ENCODE results near the gene CTR9. TPM values are rescaled to one million over a fixed set of nuclear protein-coding genes. Genes with fewer than 3 reads are reported as not detected.

The CTR9 gene
- total RNA-seq, 1 donor from 2014 or later: 22.4 TPM

DNA sequence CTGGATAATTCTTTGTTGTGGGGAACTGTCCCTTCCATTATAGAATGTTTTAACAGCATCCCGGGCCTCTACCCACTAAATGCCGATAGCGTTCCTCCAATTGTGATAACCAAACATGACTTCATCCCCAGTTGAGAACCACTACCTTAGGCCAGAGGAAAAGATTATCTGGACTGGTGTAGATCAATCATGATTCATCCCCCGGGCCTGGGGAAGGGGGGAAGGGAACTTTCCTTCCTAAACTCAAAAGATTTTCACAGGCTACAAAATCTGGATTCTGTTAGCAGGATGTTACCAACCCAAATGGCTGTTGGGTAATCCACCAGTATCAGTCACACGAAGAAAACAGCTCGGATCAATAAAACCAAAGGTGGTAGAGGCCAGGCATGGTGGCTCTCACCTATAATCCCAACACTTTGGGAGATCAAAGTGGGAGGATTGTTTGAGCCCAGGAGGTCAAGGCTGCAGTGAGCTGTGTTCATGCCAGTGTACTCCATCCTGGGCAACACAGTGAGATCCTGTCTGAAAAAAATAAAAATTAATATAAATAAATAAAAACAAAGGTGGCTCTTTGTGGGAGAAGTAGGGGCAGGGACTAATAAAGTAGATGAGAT lies 10.1 kb downstream of the CTR9 start:
- H3K27me3 ChIP-seq (ENCODE audit: control insufficient read depth in 3 of 3, insufficient read depth in 3 of 3, low read length in 3 of 3): no peaks in the 10 kb centered on the region
- H3K4me3 ChIP-seq (ENCODE audit: low read length in 3 of 3): no peak overlapping the region
- H3K27ac ChIP-seq (ENCODE audit: low read depth, low read length): no peak overlapping the region
- no peak overlapping the region for H3K9ac ChIP-seq (ENCODE audit: low read depth in 1 of 3, low read length in 3 of 3)
- H3K9me3 ChIP-seq (ENCODE audit: control insufficient read depth in 3 of 3, low read length in 3 of 3): no peaks in the 10 kb centered on the region
- H3K4me1 ChIP-seq (ENCODE audit: control insufficient read depth in 3 of 3, insufficient read depth in 3 of 3, low read length in 3 of 3): no peaks in the 10 kb centered on the region
- peaks cover 68 to 80% (median 73%) of the 10 kb centered on the region in 3 donors for H3K36me3 ChIP-seq (ENCODE audit: control insufficient read depth in 3 of 3, insufficient read depth in 3 of 3, low read length in 3 of 3)

DNA sequence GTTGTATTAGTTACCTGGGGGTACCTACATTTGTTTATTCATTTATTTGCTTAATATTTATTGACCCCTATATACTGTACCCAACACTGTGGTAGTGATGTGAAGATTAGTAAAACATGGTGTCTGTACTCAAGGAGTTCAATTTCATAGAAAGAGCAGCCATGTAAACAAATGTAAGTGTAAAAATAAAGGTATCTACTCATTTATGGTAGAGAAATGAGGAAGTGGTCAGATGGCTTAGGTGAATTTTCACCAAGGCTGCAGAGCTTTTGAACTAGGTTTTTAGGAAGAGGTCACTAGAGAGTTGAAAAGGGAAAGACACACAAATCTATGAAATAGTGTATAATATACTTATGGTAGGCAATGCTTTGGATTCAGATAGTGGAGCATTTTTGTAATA lies 11.1 kb downstream of the CTR9 start:
- H3K4me1 ChIP-seq (ENCODE audit: control insufficient read depth in 3 of 3, insufficient read depth in 3 of 3, low read length in 3 of 3): no peaks in the 10 kb centered on the region
- H3K9ac ChIP-seq (ENCODE audit: low read depth in 1 of 3, low read length in 3 of 3): no peak overlapping the region
- H3K36me3 ChIP-seq (ENCODE audit: control insufficient read depth in 3 of 3, insufficient read depth in 3 of 3, low read length in 3 of 3): peaks cover 62 to 80% (median 68%) of the 10 kb centered on the region in 3 donors
- no peak overlapping the region for H3K4me3 ChIP-seq (ENCODE audit: low read length in 3 of 3)
- no peaks in the 10 kb centered on the region for H3K27me3 ChIP-seq (ENCODE audit: control insufficient read depth in 3 of 3, insufficient read depth in 3 of 3, low read length in 3 of 3)
- no peak overlapping the region for H3K27ac ChIP-seq (ENCODE audit: low read depth, low read length)
- no peaks in the 10 kb centered on the region for H3K9me3 ChIP-seq (ENCODE audit: control insufficient read depth in 3 of 3, low read length in 3 of 3)

DNA sequence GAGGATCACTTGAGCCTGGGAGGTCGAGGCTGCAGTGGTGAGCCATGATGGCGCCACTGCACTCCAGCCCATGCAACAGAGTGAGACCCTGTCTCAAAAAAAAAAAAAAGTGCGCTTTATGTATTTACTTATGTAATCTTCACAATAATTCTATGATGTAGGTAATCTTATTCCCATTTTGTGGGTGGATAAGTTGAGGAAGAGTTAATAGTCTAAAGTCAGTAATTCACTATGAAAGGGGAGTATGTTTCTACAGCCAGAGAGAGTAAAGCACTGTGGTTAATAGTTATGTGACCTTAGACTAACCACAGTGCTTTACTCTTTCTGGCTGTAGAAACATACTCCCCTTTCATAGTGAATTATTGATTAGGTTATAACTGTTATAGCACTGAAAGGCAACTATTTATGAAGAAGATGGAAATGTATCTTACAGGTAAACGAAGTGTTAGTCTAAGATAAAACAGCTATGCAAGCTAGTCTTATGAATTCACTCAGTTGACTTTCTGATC lies 11.9 kb downstream of the CTR9 start:
- no peaks in the 10 kb centered on the region for H3K9me3 ChIP-seq (ENCODE audit: control insufficient read depth in 3 of 3, low read length in 3 of 3)
- H3K36me3 ChIP-seq (ENCODE audit: control insufficient read depth in 3 of 3, insufficient read depth in 3 of 3, low read length in 3 of 3): peaks cover 60 to 72% (median 63%) of the 10 kb centered on the region in 3 donors

DNA sequence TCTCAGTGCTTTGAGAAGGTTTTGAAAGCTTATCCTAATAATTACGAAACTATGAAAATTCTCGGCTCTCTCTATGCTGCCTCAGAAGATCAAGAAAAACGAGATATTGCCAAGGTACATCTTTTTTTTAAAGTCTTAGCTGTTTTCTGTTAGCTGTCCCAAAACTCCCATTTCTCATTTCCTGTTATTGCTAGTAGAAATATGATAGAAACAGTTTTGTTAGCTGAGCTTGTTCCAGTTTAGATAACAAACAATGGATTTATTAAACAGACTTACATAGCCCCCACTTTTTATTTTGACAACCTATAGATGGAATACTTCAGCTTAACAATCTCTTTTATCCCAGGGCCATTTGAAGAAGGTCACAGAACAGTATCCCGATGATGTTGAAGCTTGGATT lies 12.7 kb downstream of the CTR9 start:
- no peaks in the 10 kb centered on the region for H3K27me3 ChIP-seq (ENCODE audit: control insufficient read depth in 3 of 3, insufficient read depth in 3 of 3, low read length in 3 of 3)
- H3K9ac ChIP-seq (ENCODE audit: low read depth in 1 of 3, low read length in 3 of 3): no peak overlapping the region
- H3K27ac ChIP-seq (ENCODE audit: low read depth, low read length): no peak overlapping the region
- no peaks in the 10 kb centered on the region for H3K4me1 ChIP-seq (ENCODE audit: control insufficient read depth in 3 of 3, insufficient read depth in 3 of 3, low read length in 3 of 3)
- H3K9me3 ChIP-seq (ENCODE audit: control insufficient read depth in 3 of 3, low read length in 3 of 3): no peaks in the 10 kb centered on the region
- peaks cover 55 to 64% (median 57%) of the 10 kb centered on the region in 3 donors for H3K36me3 ChIP-seq (ENCODE audit: control insufficient read depth in 3 of 3, insufficient read depth in 3 of 3, low read length in 3 of 3)
- H3K4me3 ChIP-seq (ENCODE audit: low read length in 3 of 3): no peak overlapping the region

More for the DNA sequence above, 11.9 kb downstream of the CTR9 start:
- Histone ChIP-seq H3K4me1 (ENCODE audit: control insufficient read depth in 3 of 3, insufficient read depth in 3 of 3, low read length in 3 of 3) (no peaks in the 10 kb centered on the region), H3K4me3 (ENCODE audit: low read length in 3 of 3) (no peak overlapping the region), H3K9ac (ENCODE audit: low read depth in 1 of 3, low read length in 3 of 3) (no peak overlapping the region), H3K27me3 (ENCODE audit: control insufficient read depth in 3 of 3, insufficient read depth in 3 of 3, low read length in 3 of 3) (no peaks in the 10 kb centered on the region), H3K27ac (ENCODE audit: low read depth, low read length) (no peak overlapping the region)

DNA sequence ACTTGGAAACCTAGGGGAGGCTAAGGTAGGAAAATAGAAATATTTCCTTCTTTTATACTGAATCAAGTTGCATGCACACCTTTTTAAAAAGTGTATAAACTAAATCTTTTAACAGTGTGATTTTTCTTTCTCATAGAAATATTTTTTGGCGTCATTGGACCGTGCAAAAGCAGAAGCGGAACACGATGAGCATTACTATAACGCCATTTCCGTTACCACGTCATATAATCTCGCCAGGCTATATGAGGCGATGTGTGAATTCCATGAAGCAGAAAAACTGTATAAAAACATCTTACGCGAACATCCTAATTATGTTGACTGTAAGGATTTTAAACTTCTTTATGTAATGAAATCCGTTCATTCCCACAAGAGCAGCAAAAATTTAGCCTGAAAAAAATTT lies 13.4 kb downstream of the CTR9 start:
- H3K36me3 ChIP-seq (ENCODE audit: control insufficient read depth in 3 of 3, insufficient read depth in 3 of 3, low read length in 3 of 3): peaks cover 53 to 62% (median 56%) of the 10 kb centered on the region in 3 donors

DNA sequence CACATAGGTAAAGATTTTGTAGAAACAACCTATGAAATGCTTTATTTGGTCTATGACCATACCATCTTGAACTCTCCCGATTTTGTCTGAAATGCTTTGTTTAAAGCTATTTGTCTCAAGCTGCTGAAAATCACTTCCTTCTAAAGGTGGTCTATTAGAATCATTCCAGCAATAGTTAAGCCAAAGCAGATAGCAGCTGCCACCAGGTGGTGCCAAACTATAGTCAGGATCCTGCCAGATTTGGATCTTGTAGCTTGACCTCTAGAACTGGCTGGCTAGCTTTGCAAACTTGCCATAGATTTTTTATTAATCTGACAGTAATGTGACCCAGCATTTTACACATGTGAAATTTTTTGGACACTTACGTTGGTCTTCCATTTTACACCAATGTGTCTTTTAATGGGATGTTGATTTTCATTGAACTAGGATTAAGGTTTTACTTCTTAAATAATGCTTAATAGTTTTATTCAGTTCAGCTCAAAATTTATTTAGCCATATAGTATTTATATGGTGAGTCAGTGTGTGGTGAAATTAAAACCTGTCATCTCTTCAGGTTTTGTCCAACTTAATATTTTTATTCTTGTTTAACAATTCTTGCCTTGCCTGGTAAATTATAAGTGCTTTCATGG lies 19.7 kb downstream of the CTR9 start:
- Histone ChIP-seq H3K9me3 (ENCODE audit: control insufficient read depth in 3 of 3, low read length in 3 of 3) (no peaks in the 10 kb centered on the region), H3K36me3 (ENCODE audit: control insufficient read depth in 3 of 3, insufficient read depth in 3 of 3, low read length in 3 of 3) (peaks cover 33 to 58% (median 50%) of the 10 kb centered on the region in 3 donors), H3K9ac (ENCODE audit: low read depth in 1 of 3, low read length in 3 of 3) (peak overlapping the region in 1 of 3 donors; percentile 1), H3K4me1 (ENCODE audit: control insufficient read depth in 3 of 3, insufficient read depth in 3 of 3, low read length in 3 of 3) (peaks cover 9 to 11% (median 11%) of the 10 kb centered on the region in 3 donors), H3K27ac (ENCODE audit: low read depth, low read length) (peak overlapping the region; percentile 61), H3K4me3 (ENCODE audit: low read length in 3 of 3) (no peak overlapping the region), H3K27me3 (ENCODE audit: control insufficient read depth in 3 of 3, insufficient read depth in 3 of 3, low read length in 3 of 3) (no peaks in the 10 kb centered on the region)

More for the DNA sequence above, 13.4 kb downstream of the CTR9 start:
- Histone ChIP-seq H3K9me3 (ENCODE audit: control insufficient read depth in 3 of 3, low read length in 3 of 3) (no peaks in the 10 kb centered on the region), H3K27ac (ENCODE audit: low read depth, low read length) (no peak overlapping the region), H3K27me3 (ENCODE audit: control insufficient read depth in 3 of 3, insufficient read depth in 3 of 3, low read length in 3 of 3) (no peaks in the 10 kb centered on the region), H3K4me1 (ENCODE audit: control insufficient read depth in 3 of 3, insufficient read depth in 3 of 3, low read length in 3 of 3) (no peaks in the 10 kb centered on the region), H3K4me3 (ENCODE audit: low read length in 3 of 3) (no peak overlapping the region), H3K9ac (ENCODE audit: low read depth in 1 of 3, low read length in 3 of 3) (no peak overlapping the region)

DNA sequence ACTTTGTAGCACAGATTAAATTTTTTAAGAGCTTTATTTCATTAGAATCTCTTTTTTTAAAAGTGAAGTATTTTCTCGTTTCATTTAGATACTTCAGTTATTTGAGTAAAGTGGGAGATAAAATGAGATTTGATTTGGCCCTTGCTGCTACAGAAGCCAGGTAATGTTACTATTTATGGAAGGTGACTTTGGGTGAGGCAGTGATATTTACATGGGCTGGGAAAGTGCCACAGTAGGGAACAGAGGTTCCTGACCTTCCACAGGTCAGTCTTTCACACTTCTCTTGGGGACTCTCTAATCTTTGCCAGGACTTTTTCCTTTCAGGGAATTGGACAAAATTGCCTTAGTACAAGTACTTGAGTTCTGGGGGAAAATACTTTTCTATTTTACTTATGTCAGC lies 20.4 kb downstream of the CTR9 start:
- H3K27me3 ChIP-seq (ENCODE audit: control insufficient read depth in 3 of 3, insufficient read depth in 3 of 3, low read length in 3 of 3): no peaks in the 10 kb centered on the region
- H3K4me1 ChIP-seq (ENCODE audit: control insufficient read depth in 3 of 3, insufficient read depth in 3 of 3, low read length in 3 of 3): peaks cover 9 to 11% (median 11%) of the 10 kb centered on the region in 3 donors
- H3K9ac ChIP-seq (ENCODE audit: low read depth in 1 of 3, low read length in 3 of 3): peak overlapping the region in 1 of 3 donors; percentile 25
- peaks cover 33 to 57% (median 51%) of the 10 kb centered on the region in 3 donors for H3K36me3 ChIP-seq (ENCODE audit: control insufficient read depth in 3 of 3, insufficient read depth in 3 of 3, low read length in 3 of 3)
- no peaks in the 10 kb centered on the region for H3K9me3 ChIP-seq (ENCODE audit: control insufficient read depth in 3 of 3, low read length in 3 of 3)
- peak overlapping the region; percentile 61 for H3K27ac ChIP-seq (ENCODE audit: low read depth, low read length)
- H3K4me3 ChIP-seq (ENCODE audit: low read length in 3 of 3): peak overlapping the region in 1 of 3 donors; percentile 17

DNA sequence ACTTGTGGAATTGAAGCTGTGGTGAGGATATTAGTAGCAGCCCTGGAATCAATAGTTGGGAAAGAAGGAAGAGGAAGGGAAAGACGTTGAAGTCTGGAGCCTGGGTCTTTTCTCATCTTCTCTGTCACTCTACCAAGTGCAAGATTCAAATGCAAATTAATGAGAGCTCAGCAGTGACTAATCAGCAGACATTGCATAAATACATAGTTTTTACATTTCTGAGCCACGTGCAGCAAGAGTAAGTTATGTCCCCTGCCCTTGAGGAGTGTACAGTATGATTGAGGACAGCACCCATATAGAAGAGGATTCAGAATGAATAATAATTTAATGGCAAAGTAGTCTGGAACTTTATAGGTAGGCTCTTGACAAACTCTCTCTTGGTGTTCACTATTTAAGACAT lies 23.8 kb downstream of the CTR9 start:
- Histone ChIP-seq H3K4me1 (ENCODE audit: control insufficient read depth in 3 of 3, insufficient read depth in 3 of 3, low read length in 3 of 3) (peaks cover 18 to 24% (median 20%) of the 10 kb centered on the region in 3 donors), H3K27ac (ENCODE audit: low read depth, low read length) (no peak overlapping the region), H3K4me3 (ENCODE audit: low read length in 3 of 3) (no peak overlapping the region), H3K36me3 (ENCODE audit: control insufficient read depth in 3 of 3, insufficient read depth in 3 of 3, low read length in 3 of 3) (peaks cover 29 to 68% (median 52%) of the 10 kb centered on the region in 3 donors), H3K9me3 (ENCODE audit: control insufficient read depth in 3 of 3, low read length in 3 of 3) (no peaks in the 10 kb centered on the region), H3K27me3 (ENCODE audit: control insufficient read depth in 3 of 3, insufficient read depth in 3 of 3, low read length in 3 of 3) (no peaks in the 10 kb centered on the region), H3K9ac (ENCODE audit: low read depth in 1 of 3, low read length in 3 of 3) (no peak overlapping the region)

DNA sequence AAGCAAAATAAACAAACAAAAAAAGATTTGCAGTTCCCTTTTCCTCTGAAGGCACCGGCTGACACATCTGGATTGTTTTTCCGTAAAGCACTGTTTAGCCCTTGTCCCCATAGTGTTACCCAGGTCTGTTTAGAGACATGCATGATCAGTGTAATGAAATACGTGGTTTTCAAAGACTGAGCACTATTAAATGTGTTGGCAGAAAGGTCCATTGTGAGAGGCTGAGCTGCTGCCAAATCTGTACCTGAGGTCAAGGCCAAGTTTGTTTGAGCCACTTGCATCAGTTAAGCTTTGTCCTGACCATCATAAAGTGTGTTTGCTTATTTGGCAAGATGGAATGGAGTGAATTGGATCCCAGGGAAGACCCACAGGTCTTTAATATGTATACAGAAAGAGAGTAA lies 26.3 kb downstream of the CTR9 start:
- Histone ChIP-seq H3K9me3 (ENCODE audit: control insufficient read depth in 3 of 3, low read length in 3 of 3) (no peaks in the 10 kb centered on the region), H3K4me3 (ENCODE audit: low read length in 3 of 3) (no peak overlapping the region), H3K4me1 (ENCODE audit: control insufficient read depth in 3 of 3, insufficient read depth in 3 of 3, low read length in 3 of 3) (peaks cover 7 to 14% (median 10%) of the 10 kb centered on the region in 3 donors), H3K9ac (ENCODE audit: low read depth in 1 of 3, low read length in 3 of 3) (no peak overlapping the region), H3K27ac (ENCODE audit: low read depth, low read length) (peak overlapping the region; percentile 69), H3K36me3 (ENCODE audit: control insufficient read depth in 3 of 3, insufficient read depth in 3 of 3, low read length in 3 of 3) (peaks cover 29 to 58% (median 47%) of the 10 kb centered on the region in 3 donors), H3K27me3 (ENCODE audit: control insufficient read depth in 3 of 3, insufficient read depth in 3 of 3, low read length in 3 of 3) (no peaks in the 10 kb centered on the region)

DNA sequence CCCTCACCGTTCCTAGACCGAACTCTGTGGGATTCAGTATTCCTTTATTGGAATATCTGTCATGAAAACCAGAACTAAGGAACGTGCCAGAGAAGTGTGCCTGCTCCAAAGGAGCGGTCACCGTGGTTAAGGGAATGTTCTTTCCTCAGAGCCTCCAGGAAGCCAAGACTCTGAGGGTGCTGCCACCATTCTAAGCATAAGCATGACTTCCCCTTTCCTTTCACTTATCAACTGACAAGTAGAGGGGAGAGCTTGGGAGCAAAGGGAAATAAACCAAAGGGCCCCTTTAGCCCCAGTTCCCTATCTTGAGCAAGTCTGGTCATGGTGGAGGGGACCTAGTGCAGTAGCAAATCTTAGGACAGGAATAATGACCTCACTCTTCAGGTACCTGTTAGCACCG lies 26.8 kb downstream of the CTR9 start:
- peak overlapping the region; percentile 69 for H3K27ac ChIP-seq (ENCODE audit: low read depth, low read length)
- no peaks in the 10 kb centered on the region for H3K27me3 ChIP-seq (ENCODE audit: control insufficient read depth in 3 of 3, insufficient read depth in 3 of 3, low read length in 3 of 3)
- H3K9ac ChIP-seq (ENCODE audit: low read depth in 1 of 3, low read length in 3 of 3): no peak overlapping the region
- no peak overlapping the region for H3K4me3 ChIP-seq (ENCODE audit: low read length in 3 of 3)
- no peaks in the 10 kb centered on the region for H3K9me3 ChIP-seq (ENCODE audit: control insufficient read depth in 3 of 3, low read length in 3 of 3)
- peaks cover 25 to 54% (median 43%) of the 10 kb centered on the region in 3 donors for H3K36me3 ChIP-seq (ENCODE audit: control insufficient read depth in 3 of 3, insufficient read depth in 3 of 3, low read length in 3 of 3)
- peaks cover 7 to 14% (median 10%) of the 10 kb centered on the region in 3 donors for H3K4me1 ChIP-seq (ENCODE audit: control insufficient read depth in 3 of 3, insufficient read depth in 3 of 3, low read length in 3 of 3)

All from skeletal muscle tissue (tissue), 4 donors.